Osteocyte (in vitro differentiated cells): Measurements from ENCODE around the gene SIRT4. TPM values are rescaled to one million over a fixed set of nuclear protein-coding genes. Genes with fewer than 3 reads are reported as not detected.
"Not testable (repeated sequence)": the region's sequence is repeated elsewhere in the genome, so short reads cannot be mapped to it uniquely, and the experiment has no call there.

Experiments used
- DNase-seq: peaks from one replicate; pipeline ENCODE4 v3.0.0; 2021; ENCODE audit warnings: mixed read lengths; ENCODE audit not compliant: unreplicated experiment; ENCODE audit errors: extremely low spot score
- H3K27ac Mint-ChIP-seq: one replicate; pipeline ENCODE4 v1.8.0; 2021; ENCODE audit warnings: mild to moderate bottlenecking, mixed read lengths; ENCODE audit not compliant: unreplicated experiment
- H3K27me3 Mint-ChIP-seq: one replicate; pipeline ENCODE4 v1.8.0; 2021; ENCODE audit warnings: mixed read lengths; ENCODE audit not compliant: unreplicated experiment
- H3K36me3 Mint-ChIP-seq: one replicate; pipeline ENCODE4 v1.8.0; 2021; ENCODE audit warnings: mixed read lengths; ENCODE audit not compliant: unreplicated experiment
- H3K4me1 Mint-ChIP-seq: one replicate; pipeline ENCODE4 v1.8.0; 2021; ENCODE audit warnings: mixed read lengths; ENCODE audit not compliant: unreplicated experiment
- H3K4me3 Mint-ChIP-seq: one replicate; pipeline ENCODE4 v1.8.0; 2021; ENCODE audit warnings: mild to moderate bottlenecking, moderate library complexity, mixed read lengths; ENCODE audit not compliant: unreplicated experiment
- H3K9me3 Mint-ChIP-seq: one replicate; pipeline ENCODE4 v1.8.0; 2021; ENCODE audit warnings: mixed read lengths; ENCODE audit not compliant: unreplicated experiment
- long read RNA-seq: library from polyadenylated mRNA; unstranded; transcript quantifications from one replicate; pipeline ENCODE4 v2.0.0, GENCODE V29; 2021
- total RNA-seq: library from RNA; stranded (reverse); gene quantifications from 2 replicates; pipeline ENCODE4 v1.2.1, GENCODE V29; 2021
- TF ChIP-seq, protein P1 (sequence below): fragments of 200-600 bp; sonication (generic); IDR thresholded peaks from 2 replicates; pipeline ENCODE4 v1.5.0; 2021; ENCODE audit warnings: antibody characterized with exemption, mild to moderate bottlenecking, moderate library complexity

The SIRT4 gene, protein sequence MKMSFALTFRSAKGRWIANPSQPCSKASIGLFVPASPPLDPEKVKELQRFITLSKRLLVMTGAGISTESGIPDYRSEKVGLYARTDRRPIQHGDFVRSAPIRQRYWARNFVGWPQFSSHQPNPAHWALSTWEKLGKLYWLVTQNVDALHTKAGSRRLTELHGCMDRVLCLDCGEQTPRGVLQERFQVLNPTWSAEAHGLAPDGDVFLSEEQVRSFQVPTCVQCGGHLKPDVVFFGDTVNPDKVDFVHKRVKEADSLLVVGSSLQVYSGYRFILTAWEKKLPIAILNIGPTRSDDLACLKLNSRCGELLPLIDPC
- total RNA-seq, result 0.94 and 0.97 TPM in 2 replicates
- long read RNA-seq, result 0 reads

DNA sequence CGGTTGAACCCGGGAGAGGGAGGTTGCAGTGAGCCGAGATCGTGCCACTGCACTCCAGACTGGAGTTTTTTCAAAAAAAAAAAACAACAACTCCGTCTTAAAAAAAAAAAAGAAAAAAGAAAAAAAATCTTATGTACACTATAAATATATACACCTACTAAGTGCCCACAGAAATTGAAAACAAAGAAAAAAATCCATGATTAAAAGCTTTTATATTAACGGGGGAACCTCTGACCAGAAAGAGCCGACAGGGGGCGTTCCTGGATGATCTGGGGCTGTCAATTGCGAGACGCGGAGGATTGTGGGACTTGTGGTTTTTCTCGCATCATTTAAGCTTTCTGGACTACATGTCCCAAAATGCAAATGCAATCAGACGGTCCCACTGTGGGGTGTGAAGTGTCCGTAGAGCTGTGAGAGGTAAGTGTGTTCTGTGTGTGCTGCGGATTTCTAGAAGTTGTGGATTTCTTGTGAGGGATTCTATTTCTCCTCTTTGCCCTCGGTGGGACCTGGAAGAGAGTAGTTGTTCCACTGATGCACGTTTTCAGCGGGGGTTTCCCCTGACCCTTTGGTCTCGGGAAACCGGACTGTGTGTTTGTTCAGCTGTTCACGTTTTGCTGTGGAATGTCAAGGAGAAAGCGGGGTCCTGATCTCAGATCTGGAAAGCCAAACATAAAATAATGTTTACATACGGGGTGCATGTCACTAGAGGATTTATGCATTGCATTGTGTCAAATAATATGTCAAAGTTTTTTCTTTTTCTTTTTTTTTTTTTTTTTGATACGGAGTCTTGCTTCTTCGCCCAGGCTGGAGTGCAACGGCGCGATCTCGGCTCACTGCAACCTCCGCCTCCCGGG, at the start of gene SIRT4:
Gene SIRT4 (plus strand): TSS at position 360 of the 854 bp plus-strand sequence. CDS start 1,241 bp downstream, outside the sequence.
- Mint-ChIP-seq H3K4me1 (peaks cover 10% of the 10 kb centered on the region), H3K27ac (peak within 1 kb of the TSS; percentile 95), H3K27me3 (no peaks in the 10 kb centered on the region), H3K9me3 (no peaks in the 10 kb centered on the region), H3K4me3 (peak within 1 kb of the TSS; percentile 85), H3K36me3 (no peaks in the 10 kb centered on the region)
- DNase-seq, result peak; percentile 95
- TF ChIP-seq, protein P1, sequence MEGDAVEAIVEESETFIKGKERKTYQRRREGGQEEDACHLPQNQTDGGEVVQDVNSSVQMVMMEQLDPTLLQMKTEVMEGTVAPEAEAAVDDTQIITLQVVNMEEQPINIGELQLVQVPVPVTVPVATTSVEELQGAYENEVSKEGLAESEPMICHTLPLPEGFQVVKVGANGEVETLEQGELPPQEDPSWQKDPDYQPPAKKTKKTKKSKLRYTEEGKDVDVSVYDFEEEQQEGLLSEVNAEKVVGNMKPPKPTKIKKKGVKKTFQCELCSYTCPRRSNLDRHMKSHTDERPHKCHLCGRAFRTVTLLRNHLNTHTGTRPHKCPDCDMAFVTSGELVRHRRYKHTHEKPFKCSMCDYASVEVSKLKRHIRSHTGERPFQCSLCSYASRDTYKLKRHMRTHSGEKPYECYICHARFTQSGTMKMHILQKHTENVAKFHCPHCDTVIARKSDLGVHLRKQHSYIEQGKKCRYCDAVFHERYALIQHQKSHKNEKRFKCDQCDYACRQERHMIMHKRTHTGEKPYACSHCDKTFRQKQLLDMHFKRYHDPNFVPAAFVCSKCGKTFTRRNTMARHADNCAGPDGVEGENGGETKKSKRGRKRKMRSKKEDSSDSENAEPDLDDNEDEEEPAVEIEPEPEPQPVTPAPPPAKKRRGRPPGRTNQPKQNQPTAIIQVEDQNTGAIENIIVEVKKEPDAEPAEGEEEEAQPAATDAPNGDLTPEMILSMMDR, result peak; percentile 90

DNA sequence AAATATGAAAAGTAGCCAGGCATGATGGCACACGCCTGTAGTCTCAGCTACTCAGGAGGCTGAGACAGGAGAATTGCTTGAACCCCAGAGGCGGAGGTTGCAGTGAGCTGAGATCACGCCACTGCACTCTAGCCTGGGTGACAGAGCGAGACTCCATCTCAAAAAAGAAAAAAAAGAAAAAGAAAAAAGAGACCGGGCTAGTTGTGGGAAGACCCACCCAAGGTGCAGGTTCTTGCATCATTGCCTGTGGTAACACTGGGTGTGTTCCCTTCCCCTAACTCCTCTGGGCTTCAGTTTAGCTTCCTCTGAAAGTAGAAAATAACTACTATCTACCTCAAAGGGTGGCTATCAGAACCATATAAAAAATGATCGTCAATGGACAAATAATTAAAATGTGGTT, 48.8 kb upstream of the SIRT4 start:
- H3K9me3 Mint-ChIP-seq, H3K27me3 Mint-ChIP-seq, H3K4me3 Mint-ChIP-seq, DNase-seq, H3K27ac Mint-ChIP-seq, H3K36me3 Mint-ChIP-seq: not testable (repeated sequence)
- peaks cover 63% of the 10 kb centered on the region for H3K4me1 Mint-ChIP-seq

DNA sequence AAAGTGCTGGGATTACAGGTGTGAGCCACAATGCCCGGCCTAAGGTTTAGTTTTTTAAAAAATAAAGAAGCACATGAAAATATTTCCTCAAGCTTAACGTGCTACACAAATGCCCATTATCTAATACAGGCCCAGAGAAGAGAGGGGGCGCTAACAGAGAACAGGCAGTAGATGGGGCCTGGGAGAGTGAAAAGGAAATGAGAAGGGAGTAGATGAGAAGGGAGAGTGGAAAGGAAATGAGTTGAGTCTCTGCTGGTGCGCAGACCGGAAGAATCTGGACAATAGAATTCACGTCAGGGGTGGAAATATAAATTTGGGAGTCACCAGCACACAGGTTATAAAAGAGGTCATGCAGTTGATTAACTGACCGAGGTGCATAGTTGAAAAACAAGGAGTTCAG, 47.3 kb upstream of the SIRT4 start:
- Mint-ChIP-seq H3K4me3 (no peak overlapping the region), H3K9me3 (no peaks in the 10 kb centered on the region), H3K4me1 (peaks cover 61% of the 10 kb centered on the region), H3K27me3 (no peaks in the 10 kb centered on the region), H3K36me3 (peaks cover 5% of the 10 kb centered on the region), H3K27ac (peak overlapping the region; percentile 60)
- TF ChIP-seq, protein P1, result no peak
- no peak for DNase-seq

DNA sequence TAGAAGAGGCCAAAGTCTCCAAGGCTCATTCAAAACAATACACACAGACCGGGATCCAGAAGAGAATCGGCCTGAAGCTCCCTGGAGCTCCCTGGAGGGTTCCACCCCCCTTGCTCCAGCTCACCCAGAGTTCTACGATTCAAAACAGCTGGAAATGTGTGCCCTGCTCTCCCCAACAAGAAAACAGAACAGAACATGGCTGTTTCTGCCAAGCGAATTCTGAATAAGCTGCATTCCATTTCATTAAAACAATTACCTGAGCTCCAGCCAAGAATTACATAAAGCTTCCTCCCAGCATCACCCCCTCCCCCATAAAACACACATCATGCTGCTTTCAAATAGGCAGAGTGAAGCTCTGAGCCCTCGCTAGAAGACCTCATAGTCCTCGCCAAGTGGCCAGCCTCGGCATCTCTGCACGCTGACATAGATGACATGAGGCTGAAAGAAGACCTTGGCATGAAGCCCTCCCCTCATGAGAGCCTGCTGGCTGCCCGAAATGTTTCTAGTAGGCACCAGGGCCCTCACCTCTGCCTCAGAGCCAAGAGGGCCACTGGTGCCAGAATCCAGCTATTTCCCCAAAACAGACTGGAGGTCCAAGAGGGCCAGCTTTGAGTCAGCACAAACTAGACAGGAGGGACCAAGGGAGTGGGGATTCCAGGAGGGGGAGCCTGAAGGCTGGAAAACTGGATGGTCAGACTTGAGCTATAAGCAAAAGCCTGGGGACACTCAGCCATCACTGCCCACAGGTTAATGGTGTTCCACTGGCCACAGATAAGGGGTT, 44.9 kb upstream of the SIRT4 start:
- Mint-ChIP-seq H3K4me1 (peaks cover 62% of the 10 kb centered on the region), H3K9me3 (no peaks in the 10 kb centered on the region), H3K4me3 (peak overlapping the region; percentile 50), H3K27me3 (no peaks in the 10 kb centered on the region), H3K36me3 (peaks cover 5% of the 10 kb centered on the region), H3K27ac (peak overlapping the region; percentile 92)
- TF ChIP-seq, protein P1, result no peak
- DNase-seq, result peak; percentile 83

DNA sequence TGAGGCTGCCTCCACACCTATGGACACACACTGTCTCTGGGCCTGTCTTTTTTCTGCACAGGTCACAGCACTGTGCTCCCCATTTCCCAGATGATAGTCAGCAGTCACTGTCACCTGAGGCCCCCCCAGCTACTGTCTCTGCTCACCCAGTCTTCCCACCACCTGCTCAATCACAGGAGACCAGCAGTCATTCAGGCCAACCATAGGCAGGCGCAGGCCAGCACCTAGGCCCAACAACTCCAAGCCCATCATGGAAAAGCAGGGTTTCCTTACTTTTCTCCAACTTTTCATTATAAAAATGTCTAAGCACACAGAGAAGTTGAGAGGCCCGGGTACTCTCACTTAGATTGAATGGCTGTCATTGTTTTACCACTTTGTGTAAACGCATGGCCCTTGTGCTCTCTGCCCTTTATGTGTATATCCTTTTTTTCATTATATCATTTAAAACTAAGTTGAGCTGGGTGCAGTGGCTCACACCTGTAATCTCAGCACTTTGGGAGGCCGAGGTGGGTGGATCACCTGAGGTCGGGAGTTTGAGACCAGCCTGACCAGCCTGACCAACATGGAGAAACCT, 43.7 kb upstream of the SIRT4 start:
- no peak overlapping the region for H3K4me3 Mint-ChIP-seq
- H3K27ac Mint-ChIP-seq, result peak overlapping the region; percentile 92

More for the DNA sequence above, 43.7 kb upstream of the SIRT4 start:
- Mint-ChIP-seq H3K9me3 (no peaks in the 10 kb centered on the region), H3K36me3 (peaks cover 5% of the 10 kb centered on the region), H3K27me3 (no peaks in the 10 kb centered on the region), H3K4me1 (peaks cover 66% of the 10 kb centered on the region)
- no peak for DNase-seq
- TF ChIP-seq, protein P1, result no peak
